Right ventricle myocardium superior (tissue), 1 donor: Measurements from ENCODE around the gene DROSHA. TPM values are rescaled to one million over a fixed set of nuclear protein-coding genes. Genes with fewer than 3 reads are reported as not detected.

Experiments
- ATAC-seq: fragments of 200-7000 bp; cut with Tn5 transposase; one replicate; pipeline ENCODE4 v1.9.1; 2020; ENCODE audit warnings: mild to moderate bottlenecking; ENCODE audit not compliant: poor library complexity
- DNase-seq: peaks from one replicate; pipeline ENCODE4 v3.0.0-alpha.2; 2020
- intact Hi-C: fragments of 100-400 bp; cut with DNase I; formaldehyde crosslinking; loops from one replicate; pipeline ENCODE4 v1.11.2; 2022
- total RNA-seq: library from RNA; stranded (reverse); fragmentation: NEBNext Ultra II Directional; extraction: Animal tissue kit (Norgen Biotek cat#: 25700); gene quantifications from one replicate; pipeline ENCODE4 v1.2.1, GENCODE V29; 2021
- donor health status: DM: no; HTN: yes; CAD: no; lungs with severe emphysema.

DROSHA gene
- total RNA-seq, 1 donor from 2014 or later = 35.4 TPM

- no peak for ATAC-seq
- no peak for DNase-seq
- intact Hi-C loops = no loop called here
Measured at GRCh38 chr5:31477516-31477915, 54.4 kb downstream of the DROSHA start.

GRCh38 chr5:31476738-31477141 lies 55.2 kb downstream of the DROSHA start:
- DNase-seq (no peak), ATAC-seq (peak; percentile 64)
- intact Hi-C loops = no loop called here

- intact Hi-C loops = no loop called here
- DNase-seq = no peak
- no peak for ATAC-seq
Measured at GRCh38 chr5:31471916-31472315, 60.0 kb downstream of the DROSHA start.

DNA sequence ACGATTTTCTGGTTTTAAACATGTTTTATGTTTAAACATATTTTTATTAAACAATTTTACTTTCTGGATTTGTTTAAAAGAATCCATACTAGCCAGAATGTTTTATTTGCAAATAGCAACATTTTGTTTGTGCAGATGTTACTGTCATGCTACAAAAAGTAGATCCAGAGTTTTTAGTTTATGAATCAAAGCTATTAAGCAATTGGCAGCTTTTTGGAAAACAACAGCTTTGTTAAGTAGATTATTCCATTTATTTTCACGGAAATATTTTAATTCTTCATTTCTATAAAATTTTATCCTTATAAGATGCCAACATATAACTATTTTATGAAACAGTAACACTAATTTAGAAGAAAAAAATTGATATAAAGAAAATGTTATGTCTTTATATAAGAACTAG lies 60.9 kb downstream of the DROSHA start:
- ATAC-seq = no peak
- intact Hi-C loops = no loop called here
- no peak for DNase-seq

GRCh38 chr5:31470608-31471007 lies 61.3 kb downstream of the DROSHA start:
- DNase-seq (peak; percentile 80), ATAC-seq (peak; percentile 72)
- intact Hi-C loops = no loop called here

DNA sequence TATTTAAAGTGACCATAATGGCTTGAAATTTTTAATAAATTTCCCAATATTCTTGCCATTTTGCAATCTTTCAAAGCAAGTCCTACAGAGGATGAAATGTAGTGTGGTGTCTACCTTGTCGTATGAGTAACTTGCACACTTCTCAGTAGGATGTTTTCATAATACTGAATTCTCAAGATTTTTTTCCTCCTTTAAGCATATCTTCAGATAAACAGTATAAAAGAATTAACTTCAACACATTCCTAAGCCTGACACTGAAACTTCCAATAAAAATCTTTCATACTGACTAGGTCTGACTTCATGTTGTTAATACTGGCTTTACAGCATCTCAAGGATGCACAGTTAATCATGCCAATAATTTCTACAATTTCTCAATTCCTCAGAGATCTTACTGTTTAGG lies 62.0 kb downstream of the DROSHA start:
- intact Hi-C loops = no loop called here
- DNase-seq = no peak
- ATAC-seq = no peak

GRCh38 chr5:31469466-31469865 lies 62.4 kb downstream of the DROSHA start:
- no peak for DNase-seq
- ATAC-seq = no peak
- intact Hi-C loops = no loop called here

GRCh38 chr5:31465291-31465690 lies 66.6 kb downstream of the DROSHA start:
- no peak for DNase-seq
- intact Hi-C loops = no loop called here
- ATAC-seq = no peak

DNA sequence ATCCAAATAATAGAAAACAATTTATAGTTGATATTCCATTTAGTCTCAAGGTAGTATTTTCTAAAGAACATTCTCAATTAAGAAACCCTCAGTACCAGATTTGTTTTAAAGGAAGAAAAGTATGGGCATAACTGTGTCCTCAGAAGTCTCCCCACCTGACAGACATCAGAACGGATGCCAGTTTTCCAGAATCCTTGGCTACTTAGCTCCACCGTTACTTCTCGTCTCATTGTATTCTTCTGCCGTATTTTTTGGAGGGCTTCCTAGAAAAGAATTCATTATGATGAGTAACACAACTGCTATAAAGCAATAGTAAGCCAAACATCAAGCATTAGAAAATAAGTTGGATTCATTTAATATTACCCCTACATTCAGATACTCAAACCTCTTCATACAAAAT lies 67.8 kb downstream of the DROSHA start:
- DNase-seq (no peak), ATAC-seq (no peak)
- intact Hi-C loops = no loop called here

DNA sequence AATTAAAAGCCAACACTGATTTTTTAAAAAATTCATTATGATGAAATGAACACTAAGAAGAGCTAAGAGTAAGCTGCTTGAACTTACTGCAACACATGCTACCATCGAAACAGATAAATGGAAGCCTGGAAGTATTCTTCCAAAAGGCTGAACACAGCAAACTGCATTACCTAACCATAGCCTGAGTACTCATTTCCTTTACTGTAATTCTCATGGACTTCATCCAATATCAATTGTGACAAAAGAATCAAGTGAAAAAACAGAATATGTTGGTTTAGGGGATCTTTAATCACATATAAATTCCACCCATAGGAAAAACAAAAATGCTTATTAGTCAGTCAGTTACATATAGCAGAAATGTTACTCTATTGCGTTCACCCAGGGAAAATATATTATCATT lies 68.5 kb downstream of the DROSHA start:
- DNase-seq (no peak), ATAC-seq (no peak)
- intact Hi-C loops = no loop called here

DNA sequence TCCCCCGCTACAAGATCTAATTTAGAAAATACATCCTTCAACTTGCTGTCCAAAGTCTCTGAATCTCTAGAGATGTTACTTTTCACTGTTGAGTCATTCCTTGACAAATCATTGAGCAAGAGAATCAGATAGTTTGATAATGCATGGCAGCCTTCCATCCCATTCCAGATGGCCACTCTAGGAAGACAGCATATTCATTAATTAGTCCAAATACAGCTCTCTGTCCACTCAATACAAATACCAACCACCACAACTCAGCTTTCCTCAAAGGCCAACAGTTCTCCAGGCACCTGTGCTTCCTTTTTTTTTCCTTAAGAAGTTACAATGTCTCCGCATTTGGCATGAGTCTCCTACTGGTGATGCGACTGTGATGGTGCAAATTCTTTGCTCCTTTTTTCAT lies 72.3 kb downstream of the DROSHA start:
- DNase-seq = no peak

GRCh38 chr5:31455172-31455571 lies 76.7 kb downstream of the DROSHA start:
- DNase-seq = no peak
- intact Hi-C loops = no loop called here
- ATAC-seq = no peak

More for the DNA sequence above, 72.3 kb downstream of the DROSHA start:
- intact Hi-C loops = no loop called here
- no peak for ATAC-seq

DNA sequence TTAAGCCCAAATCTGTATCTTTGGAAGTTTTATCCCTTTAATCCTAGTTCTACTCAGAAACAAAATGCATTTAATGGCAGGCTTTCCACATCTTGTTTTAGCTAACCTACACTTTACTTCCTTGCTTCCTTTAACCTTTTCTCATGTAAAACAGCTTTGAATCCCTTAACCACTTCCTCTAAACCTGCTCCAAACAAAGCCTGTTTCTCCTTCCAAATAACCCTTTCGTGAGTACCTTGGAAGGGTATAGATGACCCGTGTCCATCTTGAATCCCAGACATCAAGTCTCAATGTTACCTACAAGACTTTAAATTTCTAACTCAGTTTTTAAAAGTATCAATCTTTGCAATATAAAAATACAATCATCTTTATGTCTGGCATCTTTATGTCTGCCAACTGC lies 78.4 kb downstream of the DROSHA start:
- no peak for ATAC-seq
- intact Hi-C loops = no loop called here
- no peak for DNase-seq

- intact Hi-C loops = no loop called here
- no peak for DNase-seq
- no peak for ATAC-seq
Measured at GRCh38 chr5:31452314-31452713, 79.6 kb downstream of the DROSHA start.

GRCh38 chr5:31449962-31450361 lies 81.9 kb downstream of the DROSHA start:
- intact Hi-C loops = no loop called here
- no peak for ATAC-seq
- DNase-seq = no peak

DNA sequence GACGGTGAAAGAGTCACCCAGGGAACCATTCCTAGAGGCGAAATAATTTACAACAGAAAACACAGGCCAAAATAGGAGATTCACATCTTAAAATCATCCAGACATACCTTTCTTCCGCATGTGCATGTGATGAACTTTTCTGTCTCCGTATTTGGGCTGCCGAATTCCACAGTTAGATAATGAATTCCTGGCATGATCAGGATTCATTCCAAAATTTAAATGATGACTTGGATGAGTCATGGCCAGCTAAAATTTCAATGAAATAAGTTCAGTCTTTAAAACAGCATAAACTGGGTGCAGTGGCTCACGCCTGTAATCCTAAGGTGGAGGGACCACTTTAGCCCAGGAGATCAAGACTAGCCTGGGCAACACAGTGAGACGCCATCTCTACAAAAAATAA lies 82.7 kb downstream of the DROSHA start:
- ATAC-seq (no peak), DNase-seq (no peak)
- intact Hi-C loops = no loop called here

GRCh38 chr5:31445041-31445600 lies 86.8 kb downstream of the DROSHA start:
- no peak for DNase-seq
- ATAC-seq = no peak
- intact Hi-C loops = no loop called here

DNA sequence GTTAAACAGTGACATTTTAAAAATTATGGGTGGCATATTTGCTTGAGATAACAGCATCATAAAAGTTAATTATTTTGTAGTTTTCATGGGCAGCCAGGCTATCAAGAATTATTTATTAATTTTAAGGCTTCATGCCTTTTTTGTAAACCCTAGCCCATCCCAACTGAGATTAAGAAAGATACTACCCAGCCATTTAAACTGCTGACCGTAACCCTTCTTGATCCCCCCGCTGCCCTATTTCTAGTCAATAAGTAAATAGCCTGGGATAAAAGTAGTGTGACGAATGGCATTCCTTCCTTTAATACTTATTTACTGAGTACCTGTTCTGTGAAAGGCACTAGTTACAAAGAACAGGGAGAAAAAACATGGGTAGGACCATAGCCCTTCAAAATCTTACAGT lies 88.3 kb downstream of the DROSHA start:
- intact Hi-C loops = no loop called here
- ATAC-seq = no peak
- no peak for DNase-seq

DNA sequence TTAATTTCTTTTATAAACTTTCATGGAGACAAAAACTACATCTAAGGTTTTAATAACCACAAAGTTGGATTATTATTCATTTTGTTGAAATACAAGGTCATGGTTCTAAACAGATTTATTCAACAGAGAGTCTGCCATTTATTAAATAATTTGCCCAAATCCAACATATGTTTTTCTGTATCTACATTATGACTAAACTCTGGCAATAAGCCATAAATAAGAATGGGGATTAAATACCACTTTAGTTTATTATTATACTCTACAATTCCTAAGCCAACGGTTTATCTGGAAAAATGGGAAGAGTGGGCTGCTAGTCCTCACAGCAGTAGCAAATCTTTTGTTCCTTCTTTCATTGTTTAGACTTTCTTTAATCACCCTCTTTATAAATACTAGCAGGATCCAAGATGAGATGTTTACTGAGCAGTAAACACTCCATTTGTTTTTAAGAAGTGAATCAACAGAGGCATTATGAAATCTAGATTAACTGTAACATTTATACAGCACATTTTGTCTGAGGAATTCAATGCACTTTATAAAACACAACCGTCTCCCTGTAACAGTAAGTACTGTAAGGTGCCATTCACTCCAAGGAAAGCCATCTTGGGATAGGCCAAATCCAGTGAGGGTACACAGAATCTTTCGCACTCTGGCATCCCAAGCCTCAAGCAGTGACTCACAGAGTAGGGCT lies 89.7 kb downstream of the DROSHA start:
- DNase-seq (no peak), ATAC-seq (no peak)
- intact Hi-C loops = no loop called here

- ATAC-seq = no peak
- intact Hi-C loops = no loop called here
- DNase-seq = no peak
Measured at GRCh38 chr5:31436851-31437250, 95.0 kb downstream of the DROSHA start.

DNA sequence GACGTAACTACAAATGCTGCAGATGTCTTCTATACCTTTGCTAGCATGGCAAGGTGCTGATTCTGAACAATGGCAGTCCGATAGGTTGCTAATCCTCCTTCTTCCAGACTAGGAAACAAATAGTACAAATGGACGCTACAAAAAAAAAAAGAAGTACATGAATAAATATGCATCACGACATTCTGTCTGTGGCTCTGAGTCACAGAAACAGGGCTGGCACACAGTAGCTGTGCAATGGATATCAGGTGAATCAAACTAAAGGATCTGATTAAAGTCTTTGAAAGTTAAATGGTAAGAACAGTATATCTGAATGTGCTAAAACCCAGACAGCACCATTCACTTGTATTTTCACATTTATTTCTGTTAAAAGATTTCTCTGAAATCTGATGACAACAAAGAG lies 96.2 kb downstream of the DROSHA start:
- intact Hi-C loops = no loop called here
- ATAC-seq = no peak
- DNase-seq = no peak
